ENCODE results near the gene WNT2B.

DNA sequence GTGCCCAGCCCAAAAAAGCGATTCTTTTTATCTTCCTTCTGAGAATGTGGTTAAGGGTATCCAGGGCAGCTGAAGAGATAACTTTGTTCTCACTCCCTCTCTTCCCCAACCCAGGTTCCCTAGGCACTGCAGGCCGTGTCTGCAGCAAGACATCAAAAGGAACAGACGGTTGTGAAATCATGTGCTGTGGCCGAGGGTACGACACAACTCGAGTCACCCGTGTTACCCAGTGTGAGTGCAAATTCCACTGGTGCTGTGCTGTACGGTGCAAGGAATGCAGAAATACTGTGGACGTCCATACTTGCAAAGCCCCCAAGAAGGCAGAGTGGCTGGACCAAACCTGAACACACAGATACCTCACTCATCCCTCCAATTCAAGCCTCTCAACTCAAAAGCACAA, 11.4 kb downstream of the WNT2B start:
- TF ChIP-seq CTCF (tag by site-specific recombination; IDR thresholded peaks at IDR 0.05) (no peak), ZNF184 (tag by site-specific recombination; IDR thresholded peaks at IDR 0.05) (no peak), ZNF138 (tag by site-specific recombination; IDR thresholded peaks at IDR 0.05; ENCODE audit: borderline replicate concordance) (no peak)
